Activated T-helper 2 cell treated with anti-CD3 and anti-CD28 coated beads, Interferon-gamma antibody, Interleukin-2, Interleukin-4, amounts not matched to agents 10 μg/mL and 5 μg/mL and 100 μg/mL, durations not matched to agents 14 hours and 24 hours and 36 hours (primary cell): ENCODE results near the gene INPP5K. TPM values are rescaled to one million over a fixed set of nuclear protein-coding genes. Genes with fewer than 3 reads are reported as not detected.
A peak's percentile ranks its signal among the peaks of the same experiment; 100 is the strongest.

Experiments used
- DNase-seq: peaks from one replicate; pipeline ENCODE4 v3.0.0; 2021; ENCODE audit warnings: low spot score
- H3K27ac Mint-ChIP-seq: one replicate; pipeline ENCODE4 v1.8.0; 2021; ENCODE audit warnings: mixed read lengths
- H3K27me3 Mint-ChIP-seq: one replicate; pipeline ENCODE4 v1.8.0; 2021; ENCODE audit warnings: low read depth, mixed read lengths
- H3K36me3 Mint-ChIP-seq: one replicate; pipeline ENCODE4 v1.8.0; 2021; ENCODE audit warnings: low read depth, mixed read lengths
- H3K4me1 Mint-ChIP-seq: one replicate; pipeline ENCODE4 v1.8.0; 2021; ENCODE audit warnings: low read depth, mixed read lengths
- H3K4me3 Mint-ChIP-seq: one replicate; pipeline ENCODE4 v1.8.0; 2021; ENCODE audit warnings: low read depth, mild to moderate bottlenecking, moderate library complexity, mixed read lengths
- H3K9me3 Mint-ChIP-seq: one replicate; pipeline ENCODE4 v1.8.0; 2021; ENCODE audit warnings: mixed read lengths
- intact Hi-C: fragments of 100-400 bp; cut with micrococcal nuclease; formaldehyde crosslinking; loops from one replicate; pipeline ENCODE4 v1.15.1; 2023
- total RNA-seq: library from RNA; stranded (reverse); gene quantifications from 2 replicates; pipeline ENCODE4 v1.2.3, GENCODE V29; 2022

INPP5K gene
- total RNA-seq, 1 donor from 2014 or later, result 31.0 TPM

- Mint-ChIP-seq H3K4me1 (peaks cover 8% of the 10 kb centered on the region), H3K27ac (no peak overlapping the region), H3K36me3 (peaks cover 8% of the 10 kb centered on the region), H3K4me3 (no peak overlapping the region), H3K27me3 (no peaks in the 10 kb centered on the region), H3K9me3 (no peaks in the 10 kb centered on the region)
- DNase-seq, result no peak
- intact Hi-C loops, result no loop called here
Measured at GRCh38 chr17:1494736-1495253, 21.6 kb downstream of the INPP5K start.

GRCh38 chr17:1494203-1494602, 22.2 kb downstream of the INPP5K start:
- H3K4me1 Mint-ChIP-seq, result peaks cover 8% of the 10 kb centered on the region
- no peaks in the 10 kb centered on the region for H3K9me3 Mint-ChIP-seq
- DNase-seq, result no peak
- H3K27me3 Mint-ChIP-seq, result no peaks in the 10 kb centered on the region
- H3K36me3 Mint-ChIP-seq, result peaks cover 8% of the 10 kb centered on the region
- no peak overlapping the region for H3K4me3 Mint-ChIP-seq
- no peak overlapping the region for H3K27ac Mint-ChIP-seq
- intact Hi-C loops, result no loop called here

- Mint-ChIP-seq H3K36me3 (peaks cover 8% of the 10 kb centered on the region), H3K4me1 (peaks cover 16% of the 10 kb centered on the region), H3K9me3 (no peaks in the 10 kb centered on the region), H3K27me3 (no peaks in the 10 kb centered on the region), H3K27ac (no peak overlapping the region), H3K4me3 (peak overlapping the region; percentile 16)
- no peak for DNase-seq
- intact Hi-C loops, result no loop called here
Measured at GRCh38 chr17:1493291-1493980, 23.0 kb downstream of the INPP5K start.

- intact Hi-C loops, result no loop called here
Measured at GRCh38 chr17:1492249-1493206, 23.9 kb downstream of the INPP5K start, which contains the start of gene MYO1C. MYO1C (minus strand) TSS chr17:1492686; CDS start chr17:1492487, 199 bp downstream.

GRCh38 chr17:1491443-1492248, 24.8 kb downstream of the INPP5K start:
- DNase-seq, result peak; percentile 50
- intact Hi-C loops, result loop anchor here (1.0 to 2.0 kb wide), 2 partner anchors 35 to 92 kb away; partner anchors contain the start of gene CRK
- H3K36me3 Mint-ChIP-seq, result peaks cover 12% of the 10 kb centered on the region
- no peaks in the 10 kb centered on the region for H3K27me3 Mint-ChIP-seq
- H3K4me3 Mint-ChIP-seq, result peak overlapping the region; percentile 83
- H3K9me3 Mint-ChIP-seq, result no peaks in the 10 kb centered on the region
- H3K4me1 Mint-ChIP-seq, result peaks cover 21% of the 10 kb centered on the region
- H3K27ac Mint-ChIP-seq, result peak overlapping the region; percentile 89

More at GRCh38 chr17:1492249-1493206, 23.9 kb downstream of the INPP5K start, which contains the start of gene MYO1C:
- H3K36me3 Mint-ChIP-seq, result peaks cover 8% of the 10 kb centered on the region
- H3K9me3 Mint-ChIP-seq, result no peaks in the 10 kb centered on the region
- H3K27me3 Mint-ChIP-seq, result no peaks in the 10 kb centered on the region
- H3K4me3 Mint-ChIP-seq, result peak within 1 kb of the TSS; percentile 83
- H3K4me1 Mint-ChIP-seq, result peaks cover 17% of the 10 kb centered on the region
- H3K27ac Mint-ChIP-seq, result peak within 1 kb of the TSS; percentile 89
- DNase-seq, result no peak

- Mint-ChIP-seq H3K4me3 (peak overlapping the region; percentile 84), H3K9me3 (no peaks in the 10 kb centered on the region), H3K4me1 (peaks cover 21% of the 10 kb centered on the region), H3K36me3 (peaks cover 12% of the 10 kb centered on the region), H3K27ac (peak overlapping the region; percentile 2), H3K27me3 (no peaks in the 10 kb centered on the region)
- peak; percentile 68 for DNase-seq
- intact Hi-C loops, result loop anchor here (1.0 to 2.0 kb wide), 2 partner anchors 34 to 92 kb away; partner anchors contain the start of gene CRK
Measured at GRCh38 chr17:1490643-1491442, 25.6 kb downstream of the INPP5K start.

- H3K4me1 Mint-ChIP-seq, result peaks cover 23% of the 10 kb centered on the region
Measured at GRCh38 chr17:1488826-1489270, 27.6 kb downstream of the INPP5K start.

GRCh38 chr17:1487939-1488825, 28.2 kb downstream of the INPP5K start:
- H3K36me3 Mint-ChIP-seq, result peaks cover 11% of the 10 kb centered on the region
- peaks cover 23% of the 10 kb centered on the region for H3K4me1 Mint-ChIP-seq
- no peaks in the 10 kb centered on the region for H3K9me3 Mint-ChIP-seq
- no peaks in the 10 kb centered on the region for H3K27me3 Mint-ChIP-seq
- peak; percentile 54 for DNase-seq
- peak overlapping the region; percentile 67 for H3K27ac Mint-ChIP-seq
- H3K4me3 Mint-ChIP-seq, result peak overlapping the region; percentile 84
- intact Hi-C loops, result loop anchor here (1.0 to 2.0 kb wide), 2 partner anchors 25 to 28 kb away; partner anchors contain the start of gene INPP5K

More at GRCh38 chr17:1488826-1489270, 27.6 kb downstream of the INPP5K start:
- Mint-ChIP-seq H3K27ac (no peak overlapping the region), H3K36me3 (peaks cover 8% of the 10 kb centered on the region), H3K4me3 (peak overlapping the region; percentile 84), H3K27me3 (no peaks in the 10 kb centered on the region), H3K9me3 (no peaks in the 10 kb centered on the region)
- intact Hi-C loops, result loop anchor here (1.0 kb wide), 1 partner anchor 27 kb away; the partner anchor contains the start of gene INPP5K
- DNase-seq, result no peak

GRCh38 chr17:1486802-1487695, 29.4 kb downstream of the INPP5K start:
- H3K4me3 Mint-ChIP-seq, result peak overlapping the region; percentile 83
- intact Hi-C loops, result loop anchor here (2.0 kb wide), 1 partner anchor 24 kb away; no protein-coding TSS in a partner anchor
- DNase-seq, result peak; percentile 27
- no peaks in the 10 kb centered on the region for H3K27me3 Mint-ChIP-seq
- no peaks in the 10 kb centered on the region for H3K9me3 Mint-ChIP-seq
- peaks cover 21% of the 10 kb centered on the region for H3K4me1 Mint-ChIP-seq
- peak overlapping the region; percentile 84 for H3K27ac Mint-ChIP-seq
- peaks cover 18% of the 10 kb centered on the region for H3K36me3 Mint-ChIP-seq
